ENCODE results near the gene DLG2.

Gene DLG2

DNA sequence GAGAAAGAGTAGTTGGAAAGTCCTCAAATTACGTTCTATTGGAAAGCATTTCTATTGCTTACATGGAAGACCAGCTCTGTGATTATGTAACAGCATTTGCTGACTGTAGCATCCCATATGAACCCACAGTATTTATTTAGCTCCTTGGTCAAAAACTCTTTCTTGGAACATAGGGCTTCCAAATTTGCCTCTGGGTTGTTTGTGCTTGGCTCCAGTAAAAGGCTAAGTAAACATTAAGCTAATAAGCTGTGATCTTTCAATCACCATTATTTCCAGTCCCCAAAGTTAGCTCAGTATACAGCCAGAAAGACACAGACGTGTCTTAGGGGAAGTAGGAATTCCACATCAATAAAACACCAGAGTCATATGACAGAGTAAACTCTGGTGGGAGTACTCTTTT, 668.8 kb downstream of the DLG2 start:
- no peak for DNase-seq

DNA sequence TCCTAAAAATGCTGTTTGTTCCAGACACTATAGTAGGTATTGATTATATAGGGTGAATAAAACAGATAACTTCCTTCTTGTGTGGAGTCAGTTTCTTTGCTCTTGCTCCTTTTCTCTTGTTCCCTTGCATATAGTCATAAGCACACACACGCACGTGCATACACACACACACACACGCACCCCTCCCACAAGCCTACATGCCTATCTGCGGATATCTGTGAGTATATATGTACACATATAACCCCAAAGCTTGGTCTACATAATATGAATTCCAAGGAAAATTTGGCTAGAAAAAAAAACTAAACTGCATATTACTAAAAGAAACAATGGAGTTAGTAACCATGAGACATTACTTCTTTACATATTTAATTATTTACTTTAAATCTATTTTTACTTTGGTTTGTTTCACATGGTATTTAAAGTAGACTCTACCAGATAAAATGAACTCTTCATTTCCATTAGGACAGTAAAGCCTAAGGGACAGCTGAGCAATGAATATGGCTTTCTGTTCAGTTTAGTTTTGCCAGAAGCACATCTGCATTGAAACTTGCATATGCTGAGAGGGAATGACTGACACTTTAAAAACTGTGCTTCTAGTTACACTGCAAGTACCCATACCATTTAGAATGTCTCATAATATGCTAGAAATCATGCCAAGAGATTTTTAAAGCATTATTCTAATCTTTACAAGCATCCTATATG, 676.4 kb downstream of the DLG2 start:
- DNase-seq = no peak

DNA sequence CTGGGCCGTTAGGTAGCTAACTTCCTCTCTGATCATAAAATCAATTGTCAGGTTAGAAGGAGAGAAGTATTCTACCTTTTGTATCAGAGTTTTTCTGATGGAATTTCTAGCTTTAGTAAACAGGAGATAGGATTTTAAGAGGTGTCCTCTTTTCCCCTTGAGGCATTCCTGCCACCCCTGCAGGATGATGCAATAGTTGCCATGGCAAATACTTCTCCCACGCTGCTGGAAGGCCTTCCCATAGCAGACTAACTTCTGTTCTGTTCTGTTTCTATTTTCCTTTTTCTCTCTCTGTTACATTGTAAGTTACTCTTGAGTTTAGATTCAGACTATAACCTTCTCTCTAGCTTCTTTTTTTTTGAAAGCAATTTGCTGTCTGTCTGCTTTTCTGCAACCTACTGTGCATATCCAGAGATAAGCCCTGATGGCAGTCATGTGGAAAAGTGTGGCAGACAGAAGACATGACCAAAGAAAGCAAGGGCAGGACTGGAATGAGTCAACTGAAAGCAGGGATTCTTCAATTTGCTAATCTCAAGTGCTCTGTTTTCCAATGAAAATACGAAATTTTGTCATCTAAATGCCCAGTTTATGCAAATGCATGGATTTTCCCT, 679.1 kb downstream of the DLG2 start:
- no peak for DNase-seq

DNA sequence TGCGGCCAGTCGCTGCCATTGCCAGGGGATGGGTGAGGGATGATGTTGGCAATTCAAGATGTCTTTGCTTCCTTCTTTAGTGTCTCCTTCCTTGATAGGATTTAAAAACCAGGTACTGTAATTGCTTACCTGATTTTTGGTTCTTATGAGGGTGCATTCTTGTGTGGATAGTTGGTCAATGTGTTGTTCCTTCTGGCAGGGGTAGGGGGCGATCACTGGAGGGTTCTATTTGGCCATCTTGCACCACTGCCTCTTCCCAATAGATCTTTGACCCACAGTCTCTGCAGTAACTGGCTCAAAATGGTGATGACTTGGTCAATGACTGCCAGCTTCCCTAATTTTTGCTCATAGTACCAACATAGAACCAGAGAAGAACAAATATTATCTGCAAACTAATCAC, 680.1 kb downstream of the DLG2 start:
- no peak for DNase-seq

DNA sequence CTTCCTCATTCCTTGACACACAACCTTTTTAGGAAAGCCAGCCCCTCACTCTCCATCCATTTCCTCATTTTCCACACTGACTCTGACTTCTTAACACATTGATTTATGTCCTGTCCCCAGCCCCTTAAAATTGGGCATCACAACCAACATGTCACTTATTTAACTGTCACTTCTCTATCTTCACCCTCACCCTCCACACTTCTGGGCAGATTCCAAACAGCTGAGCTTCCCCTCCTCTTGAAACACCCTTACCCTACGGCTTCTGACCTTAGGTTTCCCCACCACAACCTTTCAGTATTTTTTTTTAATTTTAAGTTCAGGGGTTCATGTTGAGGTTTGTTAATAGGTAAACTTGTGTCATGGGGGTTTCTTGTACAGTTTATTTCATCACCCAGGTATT, 696.3 kb downstream of the DLG2 start:
- no peak for DNase-seq

DNA sequence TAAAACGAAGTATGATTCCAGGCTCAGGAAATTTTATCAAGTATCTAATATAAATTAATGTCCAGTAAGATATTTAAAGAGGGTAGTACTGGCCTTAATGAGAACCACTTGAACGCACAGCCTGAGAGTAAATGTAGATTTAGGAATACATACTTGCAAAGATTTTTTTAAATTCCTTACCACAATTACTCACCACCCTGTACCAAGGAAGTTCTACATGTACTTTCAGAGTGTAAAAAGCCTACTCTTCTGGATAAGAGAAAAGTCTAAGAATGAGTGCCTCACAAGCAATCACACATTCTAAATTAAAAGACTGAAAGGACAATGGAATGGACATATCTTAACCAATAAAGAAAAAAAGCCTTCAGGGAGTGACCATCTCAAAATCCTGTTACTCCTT, 697.4 kb downstream of the DLG2 start:
- DNase-seq = no peak

DNA sequence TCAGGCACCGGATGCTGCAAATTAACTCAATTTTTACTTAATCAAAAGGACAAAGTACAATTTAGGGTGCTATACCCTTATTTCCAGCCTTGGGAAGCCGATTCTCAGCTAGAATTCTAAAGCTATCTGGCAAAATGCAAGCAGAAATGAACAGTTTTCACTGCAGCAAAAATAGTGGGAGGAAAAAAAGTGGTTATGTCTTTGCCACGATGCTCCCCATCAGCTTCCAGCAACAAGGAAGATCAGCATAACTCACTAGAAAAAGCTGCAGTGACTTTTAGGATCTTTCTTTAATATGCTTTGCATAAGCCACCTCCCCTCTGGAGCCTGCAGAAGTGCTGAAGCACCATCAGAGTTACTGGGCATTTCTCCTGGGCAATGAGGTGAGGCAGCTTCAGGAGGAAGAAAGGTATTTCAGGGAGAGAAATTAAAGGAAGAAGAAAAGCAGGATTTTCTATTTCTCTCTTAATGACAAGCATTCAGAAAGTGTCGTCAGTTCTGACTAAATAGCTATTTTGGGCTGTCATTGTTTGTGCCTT, 702.9 kb downstream of the DLG2 start:
- DNase-seq = no peak

DNA sequence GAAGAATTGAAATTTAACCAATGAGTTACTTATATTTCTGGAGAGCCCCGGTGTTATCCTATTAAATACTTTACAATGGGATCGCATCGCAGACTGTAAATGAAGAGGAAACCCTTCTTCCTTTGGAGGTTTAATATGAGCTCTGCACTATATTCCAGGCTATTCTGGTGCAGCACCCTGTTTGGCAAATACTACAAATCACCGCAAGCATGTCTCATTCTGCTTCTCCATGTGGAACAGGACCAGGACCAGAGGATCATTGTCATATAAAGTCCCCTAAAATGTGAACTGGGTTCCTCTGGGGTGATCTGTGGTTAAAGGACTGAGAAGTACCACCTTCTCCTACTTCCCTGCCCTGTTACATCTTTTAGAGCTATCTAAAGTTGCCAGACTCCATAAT, 703.7 kb downstream of the DLG2 start:
- no peak for DNase-seq

DNA sequence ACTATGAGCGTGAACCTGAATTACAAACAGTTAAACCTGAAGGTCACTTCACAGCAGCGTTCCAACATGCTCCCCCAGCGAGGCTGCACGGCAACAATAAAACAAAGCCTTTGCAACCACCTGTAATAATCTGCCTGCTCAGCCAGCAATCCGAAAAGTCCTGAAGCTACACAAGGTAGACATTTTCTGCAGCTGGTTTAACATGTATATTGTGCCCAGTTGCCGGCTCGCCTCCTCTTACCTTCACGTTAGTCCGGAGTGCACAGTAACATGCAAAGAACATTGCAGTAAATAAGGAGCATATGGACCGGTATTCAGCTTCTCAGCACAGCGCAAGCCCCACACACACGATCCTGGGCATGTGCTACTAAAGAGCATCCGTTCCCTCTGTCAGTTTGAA, 704.3 kb downstream of the DLG2 start:
- no peak for DNase-seq

DNA sequence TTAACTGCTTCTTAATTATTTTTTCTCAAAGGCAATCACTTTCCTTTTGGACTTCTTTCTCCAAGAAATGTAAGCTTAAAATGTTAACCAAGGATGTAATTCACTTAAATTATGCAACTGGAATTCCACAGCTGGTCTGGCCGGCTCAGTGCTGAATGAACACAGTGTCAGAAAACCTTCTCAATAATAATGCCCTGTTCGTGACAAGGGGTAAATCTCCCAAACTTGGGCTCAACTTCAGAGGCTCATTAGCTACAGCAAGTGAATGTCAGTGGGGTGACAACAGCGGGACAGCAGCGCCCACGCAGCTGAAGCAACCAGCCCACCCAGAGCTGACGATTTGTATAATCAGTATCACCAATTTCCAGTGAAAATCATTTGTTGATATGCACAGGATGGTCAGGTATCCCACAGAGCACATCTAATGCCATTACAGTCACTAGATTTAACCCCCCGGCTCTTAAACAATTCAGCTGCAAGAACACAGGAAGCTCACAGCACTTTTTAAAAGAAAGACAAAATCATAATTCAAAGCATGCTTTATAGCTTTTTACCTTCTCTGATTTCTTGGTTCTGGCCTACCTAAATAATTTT, 704.8 kb downstream of the DLG2 start:
- DNase-seq = no peak

DNA sequence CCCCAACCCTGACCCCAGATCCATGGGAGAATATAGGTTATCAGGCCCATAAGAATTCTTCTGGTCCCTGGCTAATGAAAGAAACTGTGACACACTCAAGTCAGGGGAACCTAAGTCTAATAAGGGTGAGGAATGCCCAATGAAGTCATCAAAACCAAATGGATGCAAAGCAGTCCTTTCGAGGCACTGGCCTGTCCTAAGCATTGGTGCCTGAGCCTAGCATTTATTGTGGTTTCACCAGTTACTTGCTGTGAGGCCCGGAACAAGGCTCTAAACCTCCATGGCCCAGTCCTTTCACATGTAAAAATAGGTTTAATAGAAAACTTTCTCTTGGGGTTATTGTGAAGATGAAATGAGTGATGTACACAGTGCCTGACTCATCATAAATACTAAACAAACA, 712.6 kb downstream of the DLG2 start:
- no peak for DNase-seq

DNA sequence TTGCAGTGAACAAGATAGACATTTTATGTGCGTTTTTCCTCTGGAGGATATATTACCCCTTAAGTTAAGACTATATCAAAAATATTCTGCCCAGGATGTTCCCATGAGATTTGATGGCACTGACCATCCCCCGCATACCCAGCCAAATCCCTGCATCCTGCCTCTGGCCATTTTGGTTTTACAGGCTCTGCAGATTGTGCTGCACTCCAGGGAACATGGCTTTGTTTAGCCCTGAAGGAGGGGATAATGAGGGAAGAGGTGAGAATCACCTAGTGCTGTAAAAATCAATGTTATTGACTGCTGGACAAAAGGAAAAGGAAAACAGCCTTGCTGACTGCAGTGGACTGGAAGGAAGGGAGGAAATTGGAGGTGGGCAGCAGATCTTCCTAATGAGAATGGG, 717.4 kb downstream of the DLG2 start:
- DNase-seq = no peak

DNA sequence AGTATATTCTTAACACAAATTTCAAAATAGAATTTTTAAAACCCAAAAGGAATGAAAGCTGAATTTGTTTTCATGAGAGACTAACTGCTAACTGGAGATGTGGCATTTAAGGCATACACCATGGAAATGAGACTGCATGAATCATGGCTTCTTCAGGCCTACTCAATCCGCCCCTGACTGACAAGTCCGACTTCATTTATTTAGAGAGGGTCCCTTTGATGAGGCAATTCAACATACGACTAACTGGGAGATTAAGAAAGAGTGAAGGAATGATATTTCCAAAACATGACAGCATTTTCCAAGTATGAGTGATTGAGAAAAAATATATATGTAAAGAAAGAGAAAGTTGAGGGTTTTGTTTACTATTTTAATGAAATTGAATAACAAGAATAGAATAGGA, 720.1 kb downstream of the DLG2 start:
- no peak for DNase-seq

DNA sequence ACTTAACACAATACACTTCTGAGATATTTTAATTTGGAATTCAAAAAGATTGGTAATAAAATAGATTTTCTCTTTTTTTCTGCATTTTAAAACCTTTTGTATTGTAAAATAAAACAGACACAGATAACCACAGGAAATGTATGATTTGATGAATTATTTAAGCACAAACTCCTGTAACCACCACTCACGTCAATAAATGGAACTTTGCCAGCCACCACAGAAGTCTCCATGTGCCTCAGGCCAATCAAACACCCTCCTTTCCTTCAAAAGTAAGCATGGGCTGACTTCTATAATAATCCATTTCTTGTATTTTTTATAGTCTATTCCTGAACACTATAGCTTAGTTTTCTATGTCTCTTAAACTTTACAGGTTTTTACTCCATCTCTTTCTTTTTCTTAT, 721.7 kb downstream of the DLG2 start:
- DNase-seq = no peak

DNA sequence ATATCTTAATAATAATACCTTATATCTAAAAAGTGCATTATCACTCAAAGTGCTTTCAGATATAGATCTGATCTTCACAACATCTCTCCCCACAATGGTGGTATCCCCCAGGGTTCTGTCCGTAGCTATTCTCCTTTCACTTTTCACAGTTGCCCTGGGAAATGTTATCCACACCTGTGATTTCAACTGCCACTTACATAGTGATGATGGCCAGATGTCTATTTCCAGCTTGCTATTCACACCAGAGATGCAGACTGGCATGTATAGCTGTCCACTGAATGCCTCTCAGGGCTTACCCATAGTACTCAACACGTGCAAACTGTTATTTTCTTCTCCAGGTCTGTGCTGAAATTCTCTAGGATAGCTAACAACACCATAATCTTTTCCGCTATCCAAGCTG, 724.7 kb downstream of the DLG2 start:
- no peak for DNase-seq

DNA sequence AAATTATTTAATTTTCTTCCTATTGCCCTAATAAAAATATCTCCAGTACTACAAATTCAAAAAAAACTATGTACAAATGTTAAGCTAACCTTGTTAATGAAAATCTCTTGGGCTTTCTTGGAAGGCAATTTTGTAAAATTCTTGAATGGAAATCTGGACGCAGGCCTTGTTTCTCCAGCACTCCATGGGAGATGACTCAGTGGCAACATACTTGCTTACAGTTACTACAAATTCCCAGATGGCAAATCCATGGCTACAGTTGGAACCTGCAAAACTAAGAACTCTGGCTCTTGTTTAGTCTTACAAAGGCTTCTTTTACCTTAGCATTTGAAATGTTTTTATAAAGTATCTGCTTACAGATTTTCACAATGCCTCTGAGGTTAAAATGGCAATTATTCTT, 725.2 kb downstream of the DLG2 start:
- DNase-seq = no peak

DNA sequence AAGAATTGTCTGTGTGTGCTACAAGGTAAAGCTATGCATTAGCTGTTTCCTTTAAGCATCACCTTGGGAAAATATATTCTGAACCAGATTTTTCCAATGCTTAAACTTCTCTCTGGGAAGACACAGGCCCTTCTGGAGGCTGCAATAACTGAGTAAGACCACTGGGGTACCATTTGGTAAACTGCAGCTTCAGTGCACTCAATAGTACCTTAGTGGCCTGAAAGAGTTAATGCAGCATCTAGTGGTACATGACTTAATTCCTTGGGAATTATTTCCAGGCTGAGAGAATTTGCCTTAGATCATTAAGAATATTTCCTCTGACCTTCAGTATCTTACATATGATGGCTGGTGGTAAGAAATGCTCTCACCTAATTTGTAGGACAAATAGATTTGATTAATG, 727.4 kb downstream of the DLG2 start:
- DNase-seq = no peak

DNA sequence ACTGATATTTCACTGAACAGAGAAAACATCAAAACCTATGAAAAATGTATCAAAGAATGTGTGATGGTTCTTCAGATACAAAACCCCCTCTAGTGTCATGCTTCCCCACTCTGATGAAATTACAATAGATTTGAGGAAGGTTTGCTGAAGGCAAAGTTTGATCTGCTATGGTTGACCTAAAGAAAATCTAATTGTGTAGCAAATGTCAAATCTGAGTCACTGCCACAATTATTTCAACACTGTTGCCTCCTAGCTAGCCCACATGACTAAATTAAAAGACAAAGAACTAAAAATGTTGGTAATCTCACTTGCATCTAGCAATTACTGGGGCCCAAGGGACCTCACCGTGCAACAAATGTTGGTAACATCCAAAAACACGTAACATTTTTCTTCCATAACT, 728.0 kb downstream of the DLG2 start:
- DNase-seq = no peak

DNA sequence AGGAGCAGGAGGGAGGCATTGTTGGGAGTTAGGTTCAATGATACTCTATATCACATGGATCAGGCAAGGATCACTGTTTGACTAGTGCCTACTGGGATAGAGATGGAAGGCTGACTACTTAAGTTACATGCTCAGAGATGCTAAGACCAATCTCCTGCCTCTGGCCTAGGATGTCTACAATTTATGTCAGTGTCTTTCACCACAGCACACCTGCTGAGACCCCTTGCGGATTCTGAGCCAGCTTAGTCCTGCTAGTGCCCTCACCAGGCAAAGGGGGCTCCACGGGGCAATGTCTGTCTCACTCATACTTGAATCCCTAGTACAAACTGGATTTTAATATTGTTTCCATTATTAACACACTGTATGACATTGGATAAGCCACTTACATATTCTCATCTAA, 732.5 kb downstream of the DLG2 start:
- DNase-seq = no peak

DNA sequence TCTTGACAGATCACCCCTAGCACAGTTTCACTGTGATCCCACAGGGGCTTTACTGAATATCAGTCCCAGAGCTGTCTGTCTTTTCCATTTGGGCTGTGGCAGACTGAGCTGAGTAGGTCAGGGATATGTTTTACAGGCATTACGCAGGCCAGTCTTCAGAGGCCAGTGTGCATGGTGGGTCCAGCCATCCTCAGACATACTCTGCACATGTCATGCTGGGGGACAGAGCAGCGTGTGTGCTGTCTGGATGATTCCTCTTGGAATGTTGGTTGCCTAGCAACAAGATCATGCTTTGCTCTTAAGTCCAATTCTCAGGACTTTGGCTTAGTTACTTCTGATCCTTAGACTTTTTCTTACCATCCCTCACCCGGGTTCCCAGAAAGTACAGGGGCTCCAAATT, 736.5 kb downstream of the DLG2 start:
- no peak for DNase-seq

DNA sequence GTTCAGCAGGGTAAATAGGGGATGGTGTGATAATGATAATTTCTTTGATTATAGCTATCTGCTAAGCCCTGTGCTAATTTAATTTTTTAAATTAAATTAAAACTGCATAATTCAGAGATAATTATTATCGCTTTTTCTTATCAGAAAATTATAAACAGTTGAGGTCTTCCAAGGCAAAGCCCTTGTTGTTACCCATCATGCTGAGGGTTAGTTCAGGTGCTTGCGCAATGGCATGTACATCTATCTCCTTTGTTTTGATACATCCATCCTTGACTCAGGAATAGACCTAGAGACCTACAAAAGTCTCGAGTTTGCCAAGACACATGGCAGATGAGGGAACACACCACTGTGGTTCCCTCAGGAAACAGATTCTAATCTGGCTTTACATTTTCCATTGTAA, 737.6 kb downstream of the DLG2 start:
- no peak for DNase-seq

DNA sequence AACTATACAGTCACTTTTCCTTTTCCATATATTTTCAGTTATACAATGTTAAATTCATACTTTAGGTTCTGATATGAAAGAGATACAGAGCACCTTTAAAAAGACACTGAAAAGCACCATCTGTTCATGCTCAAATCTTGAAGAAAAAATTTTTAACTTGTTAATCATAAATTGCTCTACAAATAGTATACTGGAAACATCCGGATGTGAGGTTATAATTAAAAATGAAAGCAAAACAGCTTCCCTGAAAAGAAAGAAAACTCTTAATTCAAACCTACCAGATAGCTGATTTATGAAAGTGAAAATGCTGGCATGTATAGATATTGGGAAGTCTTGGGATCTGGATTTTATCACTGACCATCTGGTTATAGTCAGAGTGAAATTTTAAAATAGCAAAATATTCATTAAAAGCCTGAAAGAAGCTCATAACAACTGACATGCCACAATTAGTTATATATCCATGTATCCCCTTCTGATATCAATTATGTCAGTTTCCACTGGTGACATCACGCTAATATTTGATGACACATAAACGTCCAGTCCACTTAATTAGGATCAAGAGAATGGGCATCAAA, 740.0 kb downstream of the DLG2 start:
- DNase-seq = no peak

DNA sequence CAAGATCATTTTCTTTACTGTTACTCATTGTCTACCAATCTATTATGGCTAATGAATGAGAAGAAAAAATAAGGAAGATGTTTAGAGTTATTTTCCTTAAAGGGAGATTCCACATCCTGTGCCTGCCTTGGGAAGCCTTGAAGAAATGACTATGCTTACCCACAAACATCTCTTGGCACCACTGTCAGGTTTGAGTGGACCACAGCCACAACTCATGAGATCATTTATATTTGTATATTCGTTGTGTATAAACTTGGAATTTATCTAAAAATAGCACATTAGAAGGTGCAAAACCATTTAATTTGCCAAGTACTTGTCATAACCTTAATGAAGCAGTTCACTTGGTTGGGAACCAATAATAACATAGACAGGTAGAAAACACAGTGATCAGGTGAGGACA, 740.8 kb downstream of the DLG2 start:
- DNase-seq = no peak

DNA sequence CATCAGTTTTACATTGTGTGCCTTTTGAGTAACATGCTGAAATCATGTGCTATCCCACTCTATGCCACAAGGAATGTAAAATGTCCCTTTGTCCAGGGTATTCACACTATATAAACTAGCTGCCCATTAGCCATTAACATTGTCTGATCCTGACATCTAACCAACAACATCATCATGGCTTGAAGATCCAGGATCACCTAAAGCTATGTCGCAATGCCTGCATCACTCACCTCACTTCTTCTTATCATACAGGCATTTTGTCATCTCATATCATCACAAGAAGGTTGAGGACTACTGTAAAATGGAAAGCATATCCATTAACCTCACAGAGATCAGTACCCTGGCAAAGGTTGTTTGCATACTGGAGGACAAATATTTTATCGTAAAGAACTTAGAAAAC, 742.3 kb downstream of the DLG2 start:
- DNase-seq = no peak
